ENCODE data around the gene PTAFR. TPM values are rescaled to one million over a fixed set of nuclear protein-coding genes. Genes with fewer than 3 reads are reported as not detected.

Gene PTAFR
- total and polyA plus RNA-seq, 9 donors = 0.72 to 7.2 (median 1.5) TPM

DNA sequence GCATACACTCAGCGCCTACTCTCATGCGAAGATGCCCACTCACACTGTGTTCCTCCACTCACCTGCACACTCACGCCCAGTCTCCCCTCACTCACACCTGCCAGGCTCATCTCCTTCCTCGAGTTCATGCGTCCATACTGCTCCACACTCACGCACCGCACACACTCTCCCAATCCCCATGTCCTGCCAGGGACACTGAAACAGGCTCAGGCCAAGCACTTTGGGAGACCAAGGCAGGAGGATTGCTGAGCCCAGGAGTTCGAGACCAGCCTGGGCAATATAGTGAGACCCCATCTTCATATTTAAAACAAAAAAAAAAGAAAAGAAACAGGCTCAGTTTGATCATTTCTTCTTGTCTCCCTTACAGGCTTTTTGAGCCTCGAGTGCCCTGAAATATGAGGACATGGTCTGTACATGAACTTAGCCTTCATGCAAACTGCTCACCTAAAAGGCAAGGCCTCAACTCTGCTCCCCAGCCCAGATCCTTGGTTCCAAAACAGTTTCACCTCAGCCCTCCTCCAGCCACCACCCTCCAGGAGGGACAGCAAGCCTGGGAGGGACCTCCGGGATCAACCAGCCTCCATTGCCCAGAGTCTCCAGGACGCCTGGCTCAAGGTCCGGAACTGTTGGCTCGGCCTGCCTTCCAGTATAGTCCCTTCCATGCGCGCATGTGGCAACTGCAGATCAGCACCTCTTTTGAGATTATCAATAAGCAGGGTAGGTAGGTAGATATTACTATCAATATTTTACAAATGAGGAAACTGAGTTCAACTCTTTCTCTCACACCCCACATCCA is 2.4 kb upstream of the PTAFR start:
- TF ChIP-seq, protein P1, sequence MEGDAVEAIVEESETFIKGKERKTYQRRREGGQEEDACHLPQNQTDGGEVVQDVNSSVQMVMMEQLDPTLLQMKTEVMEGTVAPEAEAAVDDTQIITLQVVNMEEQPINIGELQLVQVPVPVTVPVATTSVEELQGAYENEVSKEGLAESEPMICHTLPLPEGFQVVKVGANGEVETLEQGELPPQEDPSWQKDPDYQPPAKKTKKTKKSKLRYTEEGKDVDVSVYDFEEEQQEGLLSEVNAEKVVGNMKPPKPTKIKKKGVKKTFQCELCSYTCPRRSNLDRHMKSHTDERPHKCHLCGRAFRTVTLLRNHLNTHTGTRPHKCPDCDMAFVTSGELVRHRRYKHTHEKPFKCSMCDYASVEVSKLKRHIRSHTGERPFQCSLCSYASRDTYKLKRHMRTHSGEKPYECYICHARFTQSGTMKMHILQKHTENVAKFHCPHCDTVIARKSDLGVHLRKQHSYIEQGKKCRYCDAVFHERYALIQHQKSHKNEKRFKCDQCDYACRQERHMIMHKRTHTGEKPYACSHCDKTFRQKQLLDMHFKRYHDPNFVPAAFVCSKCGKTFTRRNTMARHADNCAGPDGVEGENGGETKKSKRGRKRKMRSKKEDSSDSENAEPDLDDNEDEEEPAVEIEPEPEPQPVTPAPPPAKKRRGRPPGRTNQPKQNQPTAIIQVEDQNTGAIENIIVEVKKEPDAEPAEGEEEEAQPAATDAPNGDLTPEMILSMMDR (IDR thresholded peaks at IDR 0.05) = no peak
- TF ChIP-seq EP300 (IDR thresholded peaks at IDR 0.05) (no peak), POLR2A (IDR thresholded peaks at IDR 0.05) (no peak)
- no peaks in the 10 kb centered on the region for H3K4me1 ChIP-seq (ENCODE audit: insufficient read depth)
- 89 to 94% (median 94%) methylated on average over 15 of the region's 15 CpGs for WGBS, 3 donors

DNA sequence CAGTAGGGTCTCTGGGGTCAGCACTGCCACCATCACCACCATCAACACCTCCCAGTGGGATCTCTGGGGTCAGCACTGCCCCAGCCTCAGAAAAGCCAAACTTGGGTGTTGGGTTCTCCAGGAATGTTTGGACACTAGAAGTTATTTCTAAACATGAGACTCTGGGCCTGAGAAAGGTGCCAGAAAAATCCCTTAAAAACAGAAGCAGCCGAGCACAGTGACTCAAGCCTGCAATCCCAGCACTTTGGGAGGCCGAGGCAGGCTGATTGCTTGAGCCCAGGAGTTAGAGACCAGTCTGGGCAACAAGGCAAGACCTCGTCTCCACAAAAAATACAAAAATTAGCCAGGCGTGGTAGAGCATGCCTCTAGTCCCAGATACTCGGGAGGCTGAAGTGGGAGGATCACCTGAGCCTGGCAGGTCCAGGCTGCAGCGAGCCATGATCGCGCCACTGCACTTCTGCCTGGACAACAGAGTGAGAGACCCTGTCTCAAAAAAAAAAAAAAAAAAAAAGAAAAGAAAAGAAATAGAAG is 470 bp downstream of the PTAFR start:
- Histone ChIP-seq H3K27ac (no peak overlapping the region), H3K4me3 (no peak overlapping the region), H3K9me3 (no peaks in the 10 kb centered on the region), H3K4me1 (ENCODE audit: insufficient read depth) (no peaks in the 10 kb centered on the region), H3K36me3 (no peaks in the 10 kb centered on the region), H3K27me3 (no peaks in the 10 kb centered on the region)
- intact Hi-C loops (cut with DNase I) = no loop called here
- WGBS, 3 donors = 49 to 52% (median 52%) methylated on average over 8 of the region's 8 CpGs
- no peak for DNase-seq
- TF ChIP-seq, protein P1 (IDR thresholded peaks at IDR 0.05) = no peak
- TF ChIP-seq EP300 (IDR thresholded peaks at IDR 0.05) (no peak), POLR2A (IDR thresholded peaks at IDR 0.05) (no peak)

More for the DNA sequence above, 2.4 kb upstream of the PTAFR start:
- no peak for DNase-seq
- Histone ChIP-seq H3K36me3 (no peaks in the 10 kb centered on the region), H3K27me3 (no peaks in the 10 kb centered on the region), H3K27ac (no peak overlapping the region), H3K9me3 (no peaks in the 10 kb centered on the region), H3K4me3 (no peak overlapping the region)
- intact Hi-C loops (cut with DNase I) = no loop called here

DNA sequence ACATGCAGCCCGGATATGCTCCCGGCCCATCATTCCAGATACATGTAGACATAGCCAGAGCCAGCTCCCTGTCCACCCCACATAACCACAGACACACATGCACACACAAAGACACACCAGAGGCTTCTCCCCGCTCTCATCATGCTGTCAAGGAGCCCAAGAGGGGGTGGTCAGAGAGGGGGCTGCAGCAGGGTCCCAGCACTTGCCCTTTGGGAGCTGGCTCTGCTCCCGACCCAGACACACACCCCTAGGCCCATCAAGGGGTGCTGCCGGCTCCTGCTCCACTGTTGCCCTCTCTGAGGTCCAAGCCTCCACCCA is 2.6 kb downstream of the PTAFR start:
- DNase-seq = no peak
- H3K27me3 ChIP-seq = no peaks in the 10 kb centered on the region
- H3K27ac ChIP-seq = no peak overlapping the region
- WGBS, 3 donors = 45 to 86% (median 46%) methylated on average over 2 to 5 of the region's 5 CpGs
- no peak overlapping the region for H3K4me3 ChIP-seq
- no peaks in the 10 kb centered on the region for H3K36me3 ChIP-seq
- no peaks in the 10 kb centered on the region for H3K9me3 ChIP-seq
- H3K4me1 ChIP-seq (ENCODE audit: insufficient read depth) = no peaks in the 10 kb centered on the region
- TF ChIP-seq EP300 (IDR thresholded peaks at IDR 0.05) (no peak), POLR2A (IDR thresholded peaks at IDR 0.05) (no peak)
- TF ChIP-seq, protein P1 (IDR thresholded peaks at IDR 0.05) = no peak
- intact Hi-C loops (cut with DNase I) = no loop called here

DNA sequence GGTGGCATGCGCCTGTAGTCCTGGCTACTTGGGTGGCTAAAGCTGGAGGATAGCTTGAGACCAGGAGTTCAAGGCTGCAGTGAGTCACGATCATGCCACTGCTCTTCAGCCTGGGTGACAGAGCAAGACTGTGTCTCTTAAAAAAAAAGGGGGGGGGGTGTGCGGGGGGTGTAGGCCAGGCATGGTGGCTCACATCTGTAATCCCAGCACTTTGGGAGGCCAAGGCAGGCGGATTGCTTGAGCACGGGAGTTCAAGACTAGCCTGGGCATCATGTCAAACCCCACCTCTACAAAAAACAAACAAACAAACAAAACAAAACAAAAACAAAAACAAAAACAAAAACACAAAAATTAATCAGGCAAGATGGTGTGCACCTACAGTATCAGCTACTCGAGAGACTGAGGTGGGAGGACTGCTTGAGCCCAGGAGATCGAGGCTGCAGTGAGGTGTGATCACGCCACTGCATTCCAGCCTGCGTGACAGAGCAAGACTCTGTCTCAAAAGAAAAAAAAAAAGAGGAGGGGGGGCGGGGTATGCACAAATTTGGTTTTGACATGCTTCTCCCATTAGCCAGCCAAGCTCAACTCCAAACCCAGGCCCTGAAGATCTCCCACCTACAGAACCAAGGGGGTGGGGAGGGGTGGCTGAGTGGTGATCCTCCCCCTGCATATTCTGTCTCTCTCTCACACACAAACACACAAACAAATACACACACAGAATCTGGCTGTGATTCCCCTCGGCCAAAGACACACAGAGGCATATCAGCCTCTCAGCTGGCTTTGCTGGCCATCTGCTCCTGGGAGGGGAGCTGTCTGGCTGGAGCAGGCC is 3.1 kb downstream of the PTAFR start:
- intact Hi-C loops (cut with DNase I) = no loop called here
- Histone ChIP-seq H3K36me3 (no peaks in the 10 kb centered on the region), H3K27ac (no peak overlapping the region), H3K4me1 (ENCODE audit: insufficient read depth) (no peaks in the 10 kb centered on the region), H3K27me3 (no peaks in the 10 kb centered on the region), H3K4me3 (no peak overlapping the region), H3K9me3 (no peaks in the 10 kb centered on the region)
- DNase-seq = no peak
- 46 to 66% (median 53%) methylated on average over 11 of the region's 11 CpGs for WGBS, 3 donors
- TF ChIP-seq, protein P1 (IDR thresholded peaks at IDR 0.05) = no peak
- TF ChIP-seq POLR2A (IDR thresholded peaks at IDR 0.05) (no peak), EP300 (IDR thresholded peaks at IDR 0.05) (no peak)

All from ovary (tissue), 9 donors.